PC-9 (cell line): Measurements from ENCODE around the gene KIF5A.

ENCODE experiments used
- CTCF ChIP-seq: fragments of 200-600 bp; sonication (generic); conservative IDR thresholded peaks from 2 replicates; pipeline ENCODE4 v1.6.1; 2017; ENCODE audit warnings: mixed run types, antibody characterized with exemption, mild to moderate bottlenecking, moderate library complexity
- EZH2 ChIP-seq: fragments of 200-600 bp; sonication (generic); IDR thresholded peaks from 2 replicates; pipeline ENCODE4 v1.8.0; 2017; ENCODE audit warnings: antibody characterized with exemption, low read depth

- TF ChIP-seq CTCF (no peak), EZH2 (no peak)
These were observed 32.6 kb downstream of the KIF5A start for GRCh38 chr12:57582440-57582839.
